IgD-negative memory B cell (primary cell): ENCODE data around the gene OMP. TPM values are rescaled to one million over a fixed set of nuclear protein-coding genes. Genes with fewer than 3 reads are reported as not detected.
A peak's percentile ranks its signal among the peaks of the same experiment; 100 is the strongest.

ENCODE experiments used
- H3K27ac Mint-ChIP-seq, 3 donors: one replicate each; pipeline ENCODE4 v1.8.0; 2020 to 2022; ENCODE audit warnings: mild to moderate bottlenecking in 3 of 3, mixed read lengths in 3 of 3, moderate library complexity in 1 of 3
- H3K27me3 Mint-ChIP-seq: one replicate; pipeline ENCODE4 v1.8.0; 2021; ENCODE audit warnings: mixed read lengths
- H3K36me3 Mint-ChIP-seq: one replicate; pipeline ENCODE4 v1.8.0; 2020; ENCODE audit warnings: mild to moderate bottlenecking, mixed read lengths
- H3K4me1 Mint-ChIP-seq, 3 donors: one replicate each; pipeline ENCODE4 v1.8.0; 2020 to 2022; ENCODE audit warnings: mixed read lengths in 3 of 3, mild to moderate bottlenecking in 1 of 3
- H3K4me3 Mint-ChIP-seq, 4 donors: one replicate each; pipeline ENCODE4 v1.8.0; 2020 to 2022; ENCODE audit warnings: mild to moderate bottlenecking in 4 of 4, mixed read lengths in 4 of 4, moderate library complexity in 3 of 4
- H3K9me3 Mint-ChIP-seq, 3 donors: one replicate each; pipeline ENCODE4 v1.8.0; 2020 to 2021; ENCODE audit warnings: mixed read lengths in 3 of 3, mild to moderate bottlenecking in 1 of 3
- polyA plus RNA-seq: library from polyadenylated mRNA; unstranded; fragments of 300-500 nt; fragmentation: Illumina TruSeq; gene quantifications from one replicate; pipeline ENCODE4 v1.2.3, GENCODE V29; 2021

Gene OMP
- polyA plus RNA-seq, 1 donor from 2014 or later, result not detected

DNA sequence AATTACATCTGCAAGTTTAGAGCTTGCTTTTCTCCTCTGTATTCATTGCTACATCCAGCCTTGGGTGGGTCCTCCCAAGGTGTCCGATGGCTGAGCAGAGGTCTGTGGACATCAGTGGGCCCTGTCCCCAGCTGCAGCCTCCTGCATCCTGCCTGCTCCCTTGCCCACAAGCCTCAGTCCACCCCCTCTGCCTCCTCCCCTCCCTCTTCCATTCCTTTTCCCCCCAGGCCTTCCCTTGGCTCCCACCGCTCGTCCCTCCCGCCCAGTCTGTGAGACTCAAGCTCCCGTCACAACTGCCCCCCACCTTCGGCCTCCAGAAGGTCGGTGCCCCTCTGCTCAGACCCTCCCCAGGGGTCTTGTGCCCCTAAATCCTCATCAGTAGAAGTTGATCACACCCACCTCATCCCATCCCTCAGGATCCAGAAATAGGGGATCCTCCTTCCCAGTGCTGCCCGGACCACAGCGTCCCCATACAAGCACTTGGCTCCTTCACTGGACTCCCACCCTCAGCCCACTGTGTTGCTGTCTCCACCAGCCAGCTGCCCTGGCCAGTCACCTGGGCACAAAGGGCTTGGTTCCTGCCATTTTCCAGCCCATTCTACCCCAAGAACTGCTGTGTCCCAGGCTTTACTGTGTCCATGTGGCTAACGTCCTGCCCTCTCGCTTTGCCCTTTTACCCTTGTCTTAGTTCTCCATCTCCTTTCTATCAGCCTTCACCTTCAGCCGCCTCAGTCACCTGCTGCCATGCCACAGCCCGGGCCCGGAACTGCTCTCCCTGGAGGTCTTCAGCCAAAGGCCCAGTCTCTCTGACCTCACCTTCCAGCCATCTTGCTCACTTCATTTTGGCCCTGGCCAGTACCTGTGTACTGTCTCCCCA lies 2.2 kb upstream of the OMP start:
- H3K36me3 Mint-ChIP-seq, result no peaks in the 10 kb centered on the region
- no peaks in the 10 kb centered on the region for H3K4me1 Mint-ChIP-seq
- H3K27me3 Mint-ChIP-seq, result peaks cover 3% of the 10 kb centered on the region
- H3K4me3 Mint-ChIP-seq, result peak overlapping the region in 2 of 4 donors; percentile 17 to 23
- H3K9me3 Mint-ChIP-seq, result no peaks in the 10 kb centered on the region
- no peak overlapping the region for H3K27ac Mint-ChIP-seq

DNA sequence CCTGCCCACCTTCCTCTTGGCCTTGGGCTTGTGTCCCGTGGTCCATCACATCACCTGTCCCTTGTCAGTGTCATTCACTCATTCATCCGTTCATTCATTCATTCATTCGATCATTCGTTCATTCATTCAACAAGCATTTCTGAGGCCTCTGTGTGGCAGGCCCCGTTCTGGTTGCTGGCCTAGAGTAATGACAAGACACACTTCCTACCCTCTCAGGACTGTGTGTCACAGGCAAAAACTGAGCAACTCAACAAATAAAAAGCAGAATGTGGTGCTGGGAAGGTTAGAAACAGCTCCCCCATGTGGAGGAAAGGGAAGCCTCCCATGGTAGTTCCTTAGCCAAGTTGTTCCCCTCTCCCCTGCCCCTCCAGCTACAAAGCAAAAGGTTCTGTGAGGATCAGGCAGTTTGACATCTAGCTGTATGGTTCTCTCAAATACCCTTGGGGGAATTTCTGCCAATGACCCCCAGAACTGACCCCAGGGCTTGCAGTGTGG lies 1.6 kb upstream of the OMP start:
- H3K27ac Mint-ChIP-seq, result no peak overlapping the region
- H3K4me3 Mint-ChIP-seq, result no peak overlapping the region
- H3K4me1 Mint-ChIP-seq, result no peaks in the 10 kb centered on the region
- no peaks in the 10 kb centered on the region for H3K36me3 Mint-ChIP-seq
- no peaks in the 10 kb centered on the region for H3K9me3 Mint-ChIP-seq
- peaks cover 3% of the 10 kb centered on the region for H3K27me3 Mint-ChIP-seq

DNA sequence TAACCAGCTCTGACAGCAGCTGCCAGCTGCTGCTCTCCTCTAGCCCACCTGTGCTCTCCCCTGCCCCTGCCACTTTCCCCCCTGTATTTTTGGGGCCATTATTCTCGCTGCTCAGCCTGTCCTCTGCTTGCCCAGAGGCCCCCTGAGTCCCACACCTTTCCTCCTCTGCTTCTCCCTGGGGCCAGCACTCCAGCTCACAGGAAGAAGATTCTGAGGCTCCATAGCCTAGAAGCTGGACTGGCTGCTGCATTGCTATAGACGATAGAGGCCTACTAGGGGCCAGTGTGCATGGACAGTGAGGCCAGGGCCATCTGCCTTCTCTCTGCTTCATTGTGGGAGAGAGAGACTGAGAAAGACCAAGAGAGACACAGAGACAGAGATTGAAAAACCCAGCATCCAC lies 679 bp downstream of the OMP start:
- no peak overlapping the region for H3K27ac Mint-ChIP-seq
- H3K9me3 Mint-ChIP-seq, result no peaks in the 10 kb centered on the region
- no peaks in the 10 kb centered on the region for H3K4me1 Mint-ChIP-seq
- no peak overlapping the region for H3K4me3 Mint-ChIP-seq
- H3K36me3 Mint-ChIP-seq, result no peaks in the 10 kb centered on the region
- peaks cover 3% of the 10 kb centered on the region for H3K27me3 Mint-ChIP-seq

DNA sequence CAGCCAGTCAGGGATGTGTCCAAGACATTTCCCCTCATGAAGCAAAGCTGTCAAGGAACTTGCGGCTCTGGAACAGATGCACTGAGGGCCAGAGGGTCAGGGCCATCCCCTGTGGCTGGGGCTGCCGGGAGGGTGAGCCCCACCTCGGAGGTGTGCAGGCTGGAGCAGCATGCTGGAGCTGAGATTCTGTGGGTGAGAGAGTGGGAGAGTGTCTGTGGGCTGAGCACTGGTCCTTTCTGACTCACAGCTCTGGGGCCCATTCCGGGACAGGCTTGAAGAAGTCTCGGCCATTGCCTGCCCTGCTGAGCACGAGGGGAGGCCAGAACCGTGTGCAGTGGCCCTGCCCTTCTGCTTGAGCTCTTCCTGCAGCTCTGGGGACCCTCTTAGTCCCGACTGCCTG lies 2.1 kb downstream of the OMP start:
- Mint-ChIP-seq H3K36me3 (no peaks in the 10 kb centered on the region), H3K27ac (no peak overlapping the region), H3K27me3 (peaks cover 3% of the 10 kb centered on the region), H3K9me3 (no peaks in the 10 kb centered on the region), H3K4me1 (no peaks in the 10 kb centered on the region), H3K4me3 (no peak overlapping the region)

DNA sequence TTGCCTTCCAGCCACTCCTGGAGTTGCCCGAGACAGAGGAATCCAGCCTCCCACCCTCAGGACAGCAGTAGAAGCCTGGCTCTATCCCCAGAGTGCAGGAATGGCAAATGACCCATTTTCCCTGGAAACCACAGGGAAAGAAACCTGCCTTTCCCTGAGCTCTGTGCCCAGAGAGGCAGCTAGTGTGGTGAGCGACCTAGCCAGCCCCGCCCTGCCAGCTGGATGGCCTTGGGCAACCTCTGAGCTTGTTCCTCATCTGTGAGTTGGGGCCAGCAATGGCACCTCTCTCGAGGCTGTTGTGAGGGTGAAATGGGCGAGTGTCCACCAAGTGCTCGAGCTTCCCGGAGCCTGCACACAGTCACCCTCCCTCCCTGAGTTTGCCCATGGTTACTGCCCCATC lies 3.7 kb downstream of the OMP start:
- H3K4me1 Mint-ChIP-seq, result no peaks in the 10 kb centered on the region
- H3K27ac Mint-ChIP-seq, result no peak overlapping the region
- H3K27me3 Mint-ChIP-seq, result peaks cover 5% of the 10 kb centered on the region

DNA sequence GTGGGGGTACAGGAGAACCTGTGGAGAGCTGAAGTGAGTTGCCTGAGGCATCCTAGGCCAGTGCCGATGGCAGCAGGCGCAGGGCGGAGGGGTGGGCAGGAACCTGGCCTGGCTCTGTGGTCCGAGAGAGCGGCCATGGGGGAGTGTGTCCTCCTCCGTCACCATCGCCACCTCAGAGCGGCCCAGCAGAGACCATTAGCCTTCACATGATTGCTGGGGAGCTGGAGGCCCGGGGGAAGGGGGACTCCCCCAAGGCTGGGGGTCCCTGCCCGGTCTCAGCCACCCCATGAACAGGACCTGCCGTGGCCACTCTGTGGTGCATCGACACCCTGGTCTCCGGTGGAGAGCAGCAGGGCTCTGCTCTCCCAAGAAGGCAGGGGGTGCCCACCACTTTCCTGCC lies 4.1 kb downstream of the OMP start:
- no peaks in the 10 kb centered on the region for H3K4me1 Mint-ChIP-seq
- no peaks in the 10 kb centered on the region for H3K9me3 Mint-ChIP-seq
- no peak overlapping the region for H3K4me3 Mint-ChIP-seq
- H3K27me3 Mint-ChIP-seq, result peaks cover 3% of the 10 kb centered on the region
- no peaks in the 10 kb centered on the region for H3K36me3 Mint-ChIP-seq
- no peak overlapping the region for H3K27ac Mint-ChIP-seq

More for the DNA sequence above, 3.7 kb downstream of the OMP start:
- H3K36me3 Mint-ChIP-seq, result no peaks in the 10 kb centered on the region
- H3K9me3 Mint-ChIP-seq, result no peaks in the 10 kb centered on the region
- H3K4me3 Mint-ChIP-seq, result no peak overlapping the region

DNA sequence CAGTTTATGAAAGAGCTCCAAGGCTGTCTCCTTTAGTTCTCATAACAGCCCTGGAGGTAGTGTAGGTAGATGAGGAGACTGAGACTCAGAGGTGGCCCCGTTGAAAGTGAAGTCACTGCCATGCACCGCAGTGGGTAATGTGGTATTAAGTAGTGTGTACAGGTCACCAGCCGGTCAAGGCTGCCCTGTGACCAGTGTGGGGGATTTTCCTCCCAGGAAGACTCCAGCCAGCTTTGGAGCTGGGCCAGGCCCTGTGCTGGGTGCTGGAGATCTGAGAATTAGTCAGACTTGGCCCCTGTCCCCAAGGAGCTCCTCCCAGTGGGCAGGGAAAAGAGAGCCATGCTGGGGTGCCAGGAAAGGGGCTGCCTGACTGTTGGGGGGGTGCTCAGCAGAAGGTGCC lies 5.3 kb downstream of the OMP start:
- H3K4me3 Mint-ChIP-seq, result no peak overlapping the region
- H3K9me3 Mint-ChIP-seq, result no peaks in the 10 kb centered on the region
- no peaks in the 10 kb centered on the region for H3K4me1 Mint-ChIP-seq
- H3K27ac Mint-ChIP-seq, result no peak overlapping the region
- peaks cover 5% of the 10 kb centered on the region for H3K27me3 Mint-ChIP-seq
- H3K36me3 Mint-ChIP-seq, result no peaks in the 10 kb centered on the region

DNA sequence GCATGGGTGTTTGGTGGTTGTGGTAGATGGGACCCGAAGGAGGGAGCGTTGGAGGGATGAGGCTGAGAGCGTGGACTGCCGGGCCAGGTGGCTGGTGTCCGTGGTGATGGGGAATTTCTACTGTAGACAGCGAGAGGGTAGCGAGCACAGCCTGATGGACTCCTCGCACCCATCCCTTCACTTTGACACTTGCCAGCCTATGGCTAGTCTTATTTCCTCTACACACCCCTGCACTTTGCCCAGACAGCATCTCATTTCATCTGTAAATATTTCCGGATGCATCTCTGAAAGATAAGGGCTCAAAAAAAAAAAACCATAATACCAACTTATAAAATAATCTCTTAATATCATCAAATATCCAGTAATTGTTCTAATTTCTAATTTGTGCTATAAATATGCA lies 5.8 kb downstream of the OMP start:
- H3K4me3 Mint-ChIP-seq, result no peak overlapping the region
- no peak overlapping the region for H3K27ac Mint-ChIP-seq
- no peaks in the 10 kb centered on the region for H3K36me3 Mint-ChIP-seq
- H3K9me3 Mint-ChIP-seq, result no peaks in the 10 kb centered on the region
- H3K4me1 Mint-ChIP-seq, result no peaks in the 10 kb centered on the region
- peaks cover 5% of the 10 kb centered on the region for H3K27me3 Mint-ChIP-seq

DNA sequence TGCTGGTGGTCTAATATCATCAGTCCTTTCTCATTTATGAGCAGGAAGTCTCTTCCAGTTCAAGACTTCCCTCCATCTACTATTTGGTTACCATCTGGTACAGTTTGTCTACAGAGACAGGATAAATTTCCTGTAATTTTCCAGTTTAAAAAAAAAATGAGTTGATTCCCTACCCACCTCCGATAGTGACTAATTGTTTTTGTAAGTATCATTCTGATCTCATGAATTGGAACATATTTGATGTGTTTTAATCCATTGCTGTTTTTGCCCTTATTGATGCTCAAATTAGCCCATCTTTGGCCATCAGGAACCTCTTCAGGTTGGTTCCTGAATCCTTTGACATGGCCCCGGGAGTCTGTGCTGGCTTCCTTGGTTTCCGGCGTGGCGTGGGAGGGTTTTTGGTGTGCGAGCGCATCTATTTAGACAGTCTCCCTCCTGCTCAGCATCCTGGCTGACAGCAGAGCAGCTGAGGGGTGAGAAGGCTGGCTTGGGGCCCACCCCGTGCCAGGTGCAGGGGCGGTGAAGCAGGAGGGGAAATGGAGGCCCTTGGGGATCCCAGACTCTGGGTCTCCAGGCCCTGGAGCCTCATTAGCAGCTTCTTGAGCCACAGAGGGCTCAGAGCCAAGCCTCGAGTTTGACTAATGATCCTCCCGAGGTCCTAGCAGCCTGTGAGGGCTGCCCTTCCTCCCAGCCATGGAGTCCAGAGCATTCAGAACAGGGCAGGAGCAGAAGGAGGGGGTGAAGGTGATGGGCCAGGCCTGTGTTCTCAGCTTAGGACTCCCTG lies 6.8 kb downstream of the OMP start:
- H3K27me3 Mint-ChIP-seq, result peaks cover 5% of the 10 kb centered on the region
- H3K4me1 Mint-ChIP-seq, result no peaks in the 10 kb centered on the region
- no peak overlapping the region for H3K27ac Mint-ChIP-seq
- H3K36me3 Mint-ChIP-seq, result no peaks in the 10 kb centered on the region
- no peaks in the 10 kb centered on the region for H3K9me3 Mint-ChIP-seq
- no peak overlapping the region for H3K4me3 Mint-ChIP-seq

DNA sequence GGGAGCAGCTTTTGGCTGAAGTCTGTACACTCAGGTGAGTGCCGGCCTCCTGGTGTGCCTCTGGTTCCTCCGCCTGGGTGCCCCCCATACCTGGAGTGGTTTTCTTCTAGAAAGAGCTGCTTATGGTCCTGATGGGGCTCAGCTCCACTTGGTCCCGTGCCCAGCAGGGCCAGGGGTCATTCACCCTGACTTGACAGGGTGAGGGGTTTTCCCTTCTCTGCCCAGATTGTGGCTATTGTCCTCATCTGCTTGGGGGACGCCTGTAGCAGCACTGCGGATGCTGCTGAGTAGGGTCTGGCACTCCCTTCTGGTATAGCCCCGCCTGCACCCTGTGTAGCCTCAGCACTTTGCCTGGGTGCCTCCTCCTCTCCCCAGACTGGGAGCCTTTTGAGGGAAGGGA lies 8.2 kb downstream of the OMP start:
- no peaks in the 10 kb centered on the region for H3K36me3 Mint-ChIP-seq

DNA sequence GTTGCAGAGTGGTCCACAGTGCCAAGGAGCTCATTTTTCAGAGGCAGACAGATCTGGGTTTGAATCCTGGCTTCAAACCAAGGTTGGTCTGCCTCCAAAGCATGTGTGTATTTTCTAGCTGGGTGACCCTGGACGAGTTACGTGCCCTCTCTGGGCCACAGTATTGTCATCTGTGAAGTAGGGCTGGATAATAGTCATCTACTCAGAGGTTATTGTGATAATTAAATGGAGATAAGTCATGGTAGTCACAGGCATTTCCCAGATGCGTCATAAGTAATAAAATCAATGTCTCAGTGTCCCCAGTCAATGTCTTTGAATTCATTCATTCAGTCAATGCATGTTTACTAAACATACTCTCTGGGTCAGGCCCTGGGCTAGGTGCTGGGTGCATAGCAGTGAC lies 8.6 kb downstream of the OMP start:
- H3K27me3 Mint-ChIP-seq, result peaks cover 5% of the 10 kb centered on the region
- H3K27ac Mint-ChIP-seq, result peak overlapping the region in 1 of 3 donors; percentile 9
- H3K9me3 Mint-ChIP-seq, result no peaks in the 10 kb centered on the region
- H3K4me1 Mint-ChIP-seq, result no peaks in the 10 kb centered on the region
- H3K36me3 Mint-ChIP-seq, result no peaks in the 10 kb centered on the region
- no peak overlapping the region for H3K4me3 Mint-ChIP-seq

More for the DNA sequence above, 8.2 kb downstream of the OMP start:
- Mint-ChIP-seq H3K27ac (no peak overlapping the region), H3K9me3 (no peaks in the 10 kb centered on the region), H3K4me3 (no peak overlapping the region), H3K27me3 (peaks cover 5% of the 10 kb centered on the region), H3K4me1 (no peaks in the 10 kb centered on the region)

DNA sequence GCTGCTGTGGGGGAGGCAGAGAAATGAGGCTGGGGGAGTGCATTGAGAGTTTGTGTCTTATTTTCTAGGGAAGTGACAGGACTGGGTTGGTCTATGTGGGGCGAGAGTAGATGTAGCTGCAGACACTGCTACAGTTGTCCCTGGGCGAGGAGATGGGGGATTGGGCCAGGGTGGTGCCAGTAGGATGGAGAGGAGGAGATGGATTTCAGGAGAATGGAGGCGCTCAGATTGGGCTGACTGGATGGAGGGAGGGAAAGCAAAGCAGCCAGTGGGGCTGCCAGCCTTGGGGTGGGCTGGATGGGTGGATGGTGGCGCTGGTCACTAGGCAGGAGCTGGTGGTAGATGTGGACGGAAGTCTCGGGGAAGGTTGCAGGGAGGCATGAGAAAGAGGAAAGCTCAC lies 9.3 kb downstream of the OMP start:
- no peaks in the 10 kb centered on the region for H3K9me3 Mint-ChIP-seq
- H3K4me3 Mint-ChIP-seq, result no peak overlapping the region
- H3K27ac Mint-ChIP-seq, result peak overlapping the region in 1 of 3 donors; percentile 17

DNA sequence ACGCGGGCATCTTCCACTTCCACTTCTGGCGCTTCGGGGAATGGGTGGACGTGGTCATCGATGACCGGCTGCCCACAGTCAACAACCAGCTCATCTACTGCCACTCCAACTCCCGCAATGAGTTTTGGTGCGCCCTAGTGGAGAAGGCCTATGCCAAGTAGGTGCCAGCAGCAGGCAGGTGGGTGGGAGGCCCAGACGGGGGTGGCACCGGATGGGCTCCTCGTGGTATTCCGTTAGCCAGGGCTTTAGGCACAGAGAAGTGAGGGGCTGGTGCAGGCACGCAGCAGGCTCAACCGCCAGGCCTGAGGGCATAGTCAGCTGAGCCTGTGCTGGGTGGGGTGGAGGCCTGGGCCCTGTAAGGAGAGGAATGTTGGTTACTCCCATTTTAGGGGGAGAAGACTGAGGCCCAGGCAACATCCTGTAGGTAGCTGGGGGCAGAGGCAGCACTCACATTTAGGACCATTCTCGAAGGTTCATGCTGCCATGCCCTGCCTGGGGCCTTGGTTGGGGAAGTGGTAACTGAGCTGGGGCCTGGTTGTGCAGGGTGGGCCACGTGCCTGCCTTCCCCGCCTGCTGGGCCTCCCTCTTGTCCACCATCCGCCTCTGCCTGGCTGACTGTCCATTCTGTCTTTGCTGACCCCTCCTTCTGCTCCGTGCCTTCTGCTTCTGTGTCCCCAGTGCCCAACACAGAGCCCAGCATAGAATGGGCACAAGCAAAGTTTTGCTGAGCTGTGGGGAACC lies 10.2 kb downstream of the OMP start:
- Mint-ChIP-seq H3K36me3 (no peaks in the 10 kb centered on the region), H3K4me1 (no peaks in the 10 kb centered on the region), H3K4me3 (no peak overlapping the region), H3K9me3 (no peaks in the 10 kb centered on the region), H3K27me3 (peaks cover 5% of the 10 kb centered on the region), H3K27ac (no peak overlapping the region)

More for the DNA sequence above, 9.3 kb downstream of the OMP start:
- Mint-ChIP-seq H3K27me3 (peaks cover 5% of the 10 kb centered on the region), H3K4me1 (no peaks in the 10 kb centered on the region), H3K36me3 (no peaks in the 10 kb centered on the region)

DNA sequence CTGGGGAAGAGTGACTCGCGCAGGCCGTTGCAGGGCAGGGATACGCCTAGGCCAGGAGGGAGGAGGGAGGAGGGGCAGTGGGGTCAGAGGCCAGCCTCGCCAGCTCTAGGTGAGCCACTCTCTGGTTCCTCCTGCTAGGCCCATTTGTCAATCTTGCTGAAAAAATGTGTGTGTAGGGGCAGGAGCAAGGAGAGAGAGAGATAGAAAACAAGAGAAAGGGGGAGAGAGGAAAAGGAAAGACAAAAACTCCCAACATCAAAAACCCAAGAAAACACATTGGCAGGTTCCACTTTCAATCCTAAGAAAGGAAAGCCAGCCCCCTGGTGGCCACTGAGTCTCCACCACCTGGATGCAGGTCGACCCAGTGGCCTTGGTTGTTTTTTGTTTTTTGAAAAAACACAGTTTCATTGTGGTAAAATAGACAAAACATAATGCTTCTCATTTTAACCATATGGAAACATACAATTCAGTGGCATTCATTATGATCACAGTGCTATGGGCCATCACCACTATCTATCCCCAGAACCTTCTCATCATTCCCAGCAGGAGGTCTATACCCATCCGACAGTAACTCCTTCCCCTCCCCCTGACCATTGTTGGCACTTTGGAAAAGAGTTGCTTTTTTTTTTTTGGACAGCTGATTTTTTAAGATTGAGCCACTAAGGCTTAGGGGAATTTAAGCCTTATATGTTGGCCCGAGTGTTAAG lies 10.9 kb downstream of the OMP start:
- no peak overlapping the region for H3K27ac Mint-ChIP-seq
- H3K9me3 Mint-ChIP-seq, result no peaks in the 10 kb centered on the region
- peaks cover 5% of the 10 kb centered on the region for H3K27me3 Mint-ChIP-seq
- H3K36me3 Mint-ChIP-seq, result no peaks in the 10 kb centered on the region
- H3K4me3 Mint-ChIP-seq, result no peak overlapping the region
- H3K4me1 Mint-ChIP-seq, result no peaks in the 10 kb centered on the region
